ENCODE data around the gene TEKT5.
"Not testable (repeated sequence)": the region's sequence is repeated elsewhere in the genome, so short reads cannot be mapped to it uniquely, and the experiment has no call there.

The TEKT5 gene

DNA sequence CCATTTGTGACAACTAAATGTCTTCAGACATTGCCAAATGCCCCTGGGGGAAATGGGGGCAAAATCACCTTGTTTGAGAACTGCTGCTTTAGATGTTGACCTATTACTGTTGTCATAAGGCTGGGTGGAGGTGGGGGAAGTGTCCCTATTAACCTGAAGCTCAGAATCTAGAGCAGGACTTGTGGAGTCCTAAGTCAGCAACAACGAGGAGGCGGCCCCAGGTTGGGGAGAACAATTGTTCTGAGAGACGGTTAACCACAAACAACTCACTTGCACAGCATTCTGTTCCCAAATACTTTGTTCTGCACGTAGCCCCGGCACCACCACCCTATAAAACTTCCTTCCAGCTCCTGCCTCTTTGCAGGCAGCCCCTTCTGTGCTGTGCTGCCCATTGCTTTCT lies 32.5 kb downstream of the TEKT5 start:
- no peak for DNase-seq (ENCODE audit: extremely low spot score, insufficient read length, low read depth)
- no peak for FAIRE-seq

DNA sequence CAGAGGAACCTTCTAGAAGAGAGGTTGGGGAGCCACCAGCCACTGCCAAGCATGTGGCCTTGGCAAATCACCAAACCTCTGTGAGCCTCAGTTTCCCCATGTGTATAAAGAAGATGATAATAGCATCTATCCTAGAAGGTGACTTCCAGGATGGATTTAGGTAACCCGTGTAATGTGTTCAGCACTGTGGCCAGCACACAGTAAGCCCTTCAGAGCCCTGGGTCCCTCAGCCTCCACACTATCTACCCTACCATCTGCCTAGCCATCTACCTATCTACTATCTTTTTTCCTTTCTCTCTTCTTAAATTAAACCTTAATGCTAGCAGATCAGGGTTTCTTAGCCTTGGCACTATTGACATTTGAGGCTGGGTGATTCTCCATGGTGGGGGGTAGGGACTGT lies 33.0 kb downstream of the TEKT5 start:
- FAIRE-seq (no peak), DNase-seq (ENCODE audit: extremely low spot score, insufficient read length, low read depth) (no peak)

DNA sequence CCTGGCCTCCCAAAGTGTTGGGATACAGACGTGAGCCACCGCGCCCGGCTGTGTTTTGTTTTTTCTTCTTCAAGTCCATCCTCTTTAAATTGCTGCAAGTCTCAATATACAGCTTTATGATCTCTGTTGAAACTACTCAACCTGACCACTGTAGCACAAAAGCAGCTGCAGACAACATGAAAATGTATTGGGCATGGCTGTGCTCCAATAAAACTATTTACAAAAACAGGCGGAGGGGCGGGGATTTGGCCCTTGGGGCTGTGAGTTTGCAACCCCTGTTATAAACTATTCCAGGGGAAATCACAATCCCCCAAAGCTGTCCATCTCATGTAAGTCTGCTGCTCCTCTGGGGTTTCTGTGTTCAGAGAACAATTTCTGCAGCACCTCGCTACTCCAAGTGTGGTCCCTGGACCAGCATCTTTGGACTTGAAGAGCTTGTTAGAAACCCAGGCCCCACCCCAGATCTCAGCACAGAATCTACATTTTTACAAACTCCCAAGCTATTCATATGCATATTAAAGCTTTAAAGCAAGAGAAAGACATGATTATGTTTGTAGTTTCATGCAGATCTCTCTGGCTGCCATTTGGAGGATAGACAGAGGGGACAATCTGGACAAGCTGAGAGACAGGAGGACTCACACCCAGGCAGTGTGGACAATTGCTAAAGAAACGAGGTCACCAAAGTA lies 33.6 kb downstream of the TEKT5 start:
- FAIRE-seq, result no peak
- DNase-seq (ENCODE audit: extremely low spot score, insufficient read length, low read depth), result no peak

DNA sequence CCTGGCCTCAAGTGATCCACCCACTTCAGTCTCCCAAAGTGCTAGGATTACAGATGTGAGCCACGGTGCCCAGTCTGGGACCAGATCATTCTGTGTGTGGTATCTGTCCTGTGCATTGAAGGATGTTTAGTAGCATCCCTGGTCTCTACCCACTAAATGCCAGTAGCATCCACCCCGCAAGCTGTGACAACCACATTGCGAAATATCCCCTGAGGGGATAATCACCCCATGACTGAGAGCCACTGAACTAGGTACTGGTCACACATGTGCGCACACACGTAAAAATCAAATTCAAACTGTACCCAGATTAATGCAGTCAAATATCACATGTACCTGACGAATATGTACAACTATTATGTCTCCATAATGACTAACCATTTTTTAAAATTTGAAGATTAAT lies 35.8 kb downstream of the TEKT5 start:
- no peak for FAIRE-seq
- DNase-seq (ENCODE audit: extremely low spot score, insufficient read length, low read depth), result no peak

DNA sequence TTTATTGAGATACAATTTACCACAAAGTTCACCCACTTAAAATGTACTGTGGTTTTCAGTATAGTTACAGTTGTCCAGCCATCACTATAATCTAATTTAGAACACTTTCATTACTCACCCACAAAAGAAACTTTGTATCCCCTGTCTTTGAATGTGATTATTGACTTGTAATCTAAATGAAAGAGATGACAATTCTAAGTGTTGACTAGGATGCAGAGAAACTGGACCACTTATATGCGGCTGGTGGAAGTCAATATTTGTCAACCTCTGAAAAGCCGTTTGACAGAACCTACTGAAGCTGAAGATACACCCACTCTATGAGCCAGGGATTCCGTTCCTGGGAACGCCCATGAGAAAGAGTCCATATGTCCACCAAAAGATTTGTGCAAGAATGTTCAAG lies 36.8 kb downstream of the TEKT5 start:
- DNase-seq (ENCODE audit: extremely low spot score, insufficient read length, low read depth) (no peak), FAIRE-seq (no peak)

DNA sequence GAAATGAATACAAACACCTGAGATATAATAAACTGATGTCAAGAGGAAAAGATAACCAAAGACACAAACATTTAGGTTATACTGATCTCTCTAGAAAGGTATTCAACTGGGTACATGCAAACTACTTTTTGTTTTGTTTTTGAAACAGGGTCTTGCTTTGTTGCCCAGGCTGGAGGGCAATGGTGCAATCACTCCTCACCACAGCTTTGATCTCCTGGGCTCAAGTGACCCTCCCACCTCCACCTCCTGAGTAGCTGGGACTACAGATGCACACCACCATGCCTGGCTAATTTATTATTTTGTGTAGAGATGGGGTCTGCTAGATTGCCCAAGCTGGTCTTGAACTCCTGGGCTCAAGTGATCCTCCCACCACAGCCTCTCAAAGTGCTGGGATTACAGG lies 38.1 kb downstream of the TEKT5 start:
- no peak for FAIRE-seq

DNA sequence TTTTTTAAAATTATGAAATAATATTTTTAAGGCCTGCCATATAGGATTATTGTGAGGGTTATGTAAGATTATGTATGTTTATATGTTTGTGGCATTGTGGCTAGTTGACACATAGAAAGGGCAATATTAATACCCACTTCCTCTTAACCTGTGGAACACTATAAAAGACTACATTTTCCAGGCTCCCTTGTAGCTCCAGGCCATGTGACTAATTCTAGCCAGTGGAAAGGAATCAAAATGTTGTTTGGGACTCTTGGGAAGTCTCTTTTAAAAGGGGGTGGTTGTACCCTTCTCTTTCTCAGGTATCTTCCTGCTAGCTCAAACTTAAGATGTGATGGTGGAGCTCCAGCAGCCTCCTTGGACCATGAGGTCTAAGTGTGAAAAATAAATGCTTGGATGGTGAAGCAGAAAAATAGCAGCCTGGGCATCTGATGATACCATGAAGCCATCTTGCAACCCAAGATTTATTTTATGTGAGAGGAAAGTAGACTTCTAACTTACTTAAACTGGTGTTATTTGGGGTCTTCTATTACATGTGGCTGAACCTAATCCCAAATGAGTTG lies 39.2 kb downstream of the TEKT5 start:
- DNase-seq (ENCODE audit: extremely low spot score, insufficient read length, low read depth), result no peak
- no peak for FAIRE-seq

More for the DNA sequence above, 38.1 kb downstream of the TEKT5 start:
- DNase-seq (ENCODE audit: extremely low spot score, insufficient read length, low read depth), result no peak

DNA sequence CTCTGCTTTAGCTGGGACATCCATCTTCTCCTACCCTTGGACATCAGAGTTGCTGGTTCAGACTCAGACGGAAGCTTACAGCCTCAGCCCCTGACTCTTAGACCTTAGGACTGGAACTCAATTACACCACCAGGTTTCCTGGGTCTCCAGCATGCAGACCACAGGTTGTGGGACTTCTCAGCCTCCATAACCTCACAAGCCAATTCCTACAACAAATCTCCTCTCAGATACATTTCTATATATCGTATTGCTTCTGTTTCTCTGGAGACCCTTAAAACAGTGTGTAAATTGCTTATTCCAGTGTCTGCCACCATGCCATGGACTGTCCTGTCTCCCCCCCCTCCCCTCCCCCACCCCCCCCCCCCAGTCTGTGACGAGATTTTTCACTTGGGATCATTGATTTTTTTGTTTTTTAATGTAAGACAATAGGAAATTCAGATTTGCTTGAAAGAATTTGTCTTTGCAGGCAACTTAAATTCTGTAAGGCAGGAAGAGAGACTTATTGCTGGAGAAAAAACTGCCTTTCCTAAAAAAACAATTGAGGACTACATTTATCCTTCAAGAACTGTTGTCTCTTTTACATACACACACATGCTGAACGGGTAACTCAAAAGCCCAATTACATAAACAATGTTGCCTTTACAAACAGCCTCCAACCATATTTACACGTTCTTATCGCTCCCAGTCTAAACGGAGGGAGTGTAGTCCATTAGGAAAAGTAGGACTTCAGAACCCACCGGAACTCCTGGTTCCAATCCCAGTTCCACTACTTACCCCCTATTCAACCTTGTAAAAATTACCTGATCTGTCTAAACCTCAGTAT lies 39.9 kb downstream of the TEKT5 start:
- no peak for FAIRE-seq

DNA sequence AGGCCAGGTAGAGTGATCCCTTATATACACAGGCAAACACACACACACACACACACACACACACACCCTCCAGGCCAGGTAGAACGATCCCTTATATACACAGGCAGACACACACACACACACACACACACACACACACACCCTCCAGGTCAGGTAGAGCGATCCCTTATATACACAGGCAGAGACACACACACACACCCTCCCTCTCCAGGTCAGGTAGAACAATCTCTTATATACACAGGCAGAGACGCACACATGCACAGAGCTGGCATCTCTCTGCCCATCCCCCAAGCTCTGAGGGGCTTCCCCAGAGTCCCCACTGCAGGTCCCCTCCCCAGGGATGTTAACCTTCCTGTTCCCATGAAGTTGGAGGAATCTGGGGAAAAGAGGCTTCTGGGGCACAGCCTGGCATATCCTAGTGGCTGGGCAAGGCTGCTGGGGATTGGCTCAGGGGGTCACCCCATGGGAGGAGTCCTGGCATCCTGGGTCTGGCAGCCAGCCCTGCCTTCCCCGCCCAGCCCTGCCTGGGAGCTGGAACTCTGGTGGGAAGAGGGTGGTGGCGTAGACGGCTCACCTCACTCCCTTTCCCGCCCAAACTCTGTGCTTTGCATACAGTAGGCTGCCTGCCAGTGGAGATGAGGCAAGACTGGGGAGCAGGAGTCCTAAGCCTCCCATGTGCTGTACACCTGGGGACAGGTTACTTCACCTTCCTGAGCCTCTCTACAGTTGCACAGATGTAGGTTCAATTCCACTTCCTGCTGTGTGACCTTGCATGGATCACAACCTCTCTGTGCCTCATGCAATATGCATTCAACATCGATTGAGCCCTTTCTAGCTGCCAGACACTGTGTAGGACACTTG lies 41.8 kb downstream of the TEKT5 start:
- DNase-seq (ENCODE audit: extremely low spot score, insufficient read length, low read depth) (no peak), FAIRE-seq (no peak)

More for the DNA sequence above, 39.9 kb downstream of the TEKT5 start:
- no peak for DNase-seq (ENCODE audit: extremely low spot score, insufficient read length, low read depth)

DNA sequence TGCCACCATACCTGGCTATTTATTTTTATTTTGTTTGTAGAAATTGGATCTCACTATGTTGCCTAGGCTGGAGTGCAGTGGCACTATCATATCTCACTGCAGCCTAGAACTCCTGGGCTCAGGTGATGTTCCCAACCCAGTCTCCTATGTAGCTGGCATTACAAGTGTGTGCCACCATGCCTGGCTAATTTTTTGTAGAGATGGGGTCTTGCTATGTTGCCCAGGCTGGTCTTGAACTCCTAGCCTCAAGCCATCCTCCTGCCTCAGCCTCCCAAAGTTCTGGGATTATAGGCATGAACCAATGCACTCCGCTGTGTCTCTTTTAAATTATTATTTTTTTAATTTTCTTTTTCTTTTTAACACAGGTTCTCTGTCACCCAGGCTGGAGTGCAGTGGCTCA lies 45.6 kb downstream of the TEKT5 start:
- not testable (repeated sequence) for DNase-seq (ENCODE audit: extremely low spot score, insufficient read length, low read depth); FAIRE-seq

DNA sequence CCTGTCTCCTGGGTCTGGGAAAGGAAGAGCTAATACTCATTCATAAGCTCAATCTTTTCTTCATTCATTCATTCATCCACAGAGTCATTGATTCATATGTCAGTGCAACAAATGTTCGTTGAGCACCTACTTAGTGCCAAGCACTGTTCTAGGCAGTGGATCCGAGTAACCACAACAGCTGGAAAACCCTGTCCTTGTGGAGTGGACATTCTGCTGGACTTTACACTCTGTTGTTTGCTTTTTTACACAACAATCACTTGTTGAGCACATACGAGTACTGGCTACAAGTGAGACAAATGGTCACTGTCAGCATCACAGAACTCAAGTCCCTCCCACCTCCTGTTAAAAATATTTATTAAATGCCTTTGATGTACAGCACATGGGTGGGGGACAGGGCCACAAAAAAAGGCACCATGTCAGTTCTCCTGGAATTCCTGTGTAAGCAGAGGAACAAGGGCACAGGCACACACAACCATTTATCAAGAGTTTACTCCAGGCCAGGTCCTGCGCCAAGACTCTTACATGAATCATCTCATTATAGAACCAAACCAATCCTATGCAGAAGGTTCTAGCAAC lies 46.9 kb downstream of the TEKT5 start:
- DNase-seq (ENCODE audit: extremely low spot score, insufficient read length, low read depth), result no peak
- FAIRE-seq, result no peak

DNA sequence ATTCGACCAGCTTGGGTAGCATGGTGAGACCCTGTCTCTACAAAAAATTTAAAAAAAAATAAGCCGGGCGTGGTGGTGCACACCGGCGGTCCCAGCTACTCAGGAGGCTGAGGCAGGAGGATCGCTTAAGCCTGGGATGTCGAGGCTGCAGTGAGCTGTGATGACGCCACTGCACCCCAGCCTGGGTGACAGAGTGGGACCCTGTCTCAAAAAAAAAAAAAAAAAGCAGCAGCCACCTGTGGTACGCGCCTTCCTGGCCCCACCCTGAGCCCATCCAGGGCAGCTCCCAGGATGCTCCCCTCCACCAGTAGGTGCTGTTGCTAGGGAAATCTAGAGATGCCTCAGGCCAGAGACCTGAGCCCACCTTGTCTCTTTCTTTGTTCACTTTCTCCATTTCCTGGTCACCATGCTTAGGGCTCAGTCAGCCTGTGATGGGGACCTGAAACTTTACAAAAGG lies 47.4 kb downstream of the TEKT5 start:
- DNase-seq (ENCODE audit: extremely low spot score, insufficient read length, low read depth) (no peak), FAIRE-seq (no peak)

DNA sequence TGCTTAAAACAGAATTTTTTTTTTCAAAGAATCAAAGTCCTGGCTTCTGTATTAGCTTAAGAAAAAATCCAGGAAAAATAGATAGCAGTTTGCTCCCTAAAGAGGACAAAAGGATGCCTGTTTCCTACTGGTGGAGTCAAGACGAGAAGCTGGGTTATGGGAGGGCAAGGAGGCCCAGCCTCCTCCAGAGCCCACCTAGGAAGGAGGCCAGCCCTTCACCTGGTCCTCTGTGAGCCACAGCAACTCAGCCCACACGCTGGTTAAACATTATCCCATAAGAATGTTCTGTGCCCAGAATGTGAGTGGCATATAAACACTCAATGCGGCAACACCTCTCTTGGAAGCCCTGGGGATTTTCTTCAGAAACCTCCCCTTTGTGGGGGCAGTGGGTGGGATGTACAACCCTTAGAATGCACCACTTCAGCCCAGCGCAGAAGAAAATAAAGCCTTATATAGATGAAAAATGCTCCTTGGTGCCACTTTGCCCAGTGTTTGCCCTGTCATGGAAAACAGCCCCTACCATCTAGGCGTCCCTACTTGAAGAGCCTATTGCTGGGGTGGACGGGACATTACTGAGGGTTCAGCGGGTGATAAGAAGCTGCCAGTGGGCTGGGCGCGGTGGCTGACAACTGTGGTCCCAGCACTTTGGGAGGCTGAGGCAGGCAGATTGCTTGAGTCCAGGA lies 48.0 kb downstream of the TEKT5 start:
- no peak for DNase-seq (ENCODE audit: extremely low spot score, insufficient read length, low read depth)

DNA sequence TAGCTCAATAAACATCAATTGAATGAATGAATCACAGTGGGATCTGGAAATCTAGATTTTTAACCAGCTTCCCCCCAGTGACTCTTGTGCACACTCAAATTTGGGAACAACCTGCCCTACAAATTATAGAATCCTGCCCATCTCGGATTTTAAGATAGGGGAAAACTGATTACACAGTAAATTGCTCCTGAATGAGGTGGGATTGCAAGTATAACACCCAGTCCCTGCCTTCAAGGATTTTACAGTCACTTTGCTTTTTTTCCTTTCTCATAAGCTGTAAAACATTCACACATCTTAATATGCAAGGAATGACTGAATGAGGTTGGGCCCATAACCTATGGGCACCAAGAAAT lies 48.5 kb downstream of the TEKT5 start:
- FAIRE-seq (no peak), DNase-seq (ENCODE audit: extremely low spot score, insufficient read length, low read depth) (no peak)

More for the DNA sequence above, 48.0 kb downstream of the TEKT5 start:
- no peak for FAIRE-seq

DNA sequence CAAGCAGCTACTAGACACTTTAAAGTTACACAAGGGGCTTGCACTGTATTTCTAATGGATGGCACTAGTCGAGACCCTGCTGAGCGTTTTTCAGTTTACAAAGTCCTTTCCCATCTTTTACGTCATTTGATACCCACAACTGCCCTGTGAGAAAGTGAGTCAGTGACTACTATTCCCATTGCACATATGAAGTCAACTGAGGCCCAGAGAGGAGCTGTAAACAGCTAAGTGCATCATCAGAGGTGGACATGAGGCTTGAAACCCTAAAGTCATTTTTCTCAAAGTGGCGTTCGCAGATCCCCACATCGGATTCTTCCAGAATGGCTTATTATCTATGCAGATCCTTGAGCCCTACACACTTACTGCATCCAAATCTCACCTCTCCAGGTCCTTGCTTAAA lies 50.6 kb downstream of the TEKT5 start:
- DNase-seq (ENCODE audit: extremely low spot score, insufficient read length, low read depth) (no peak), FAIRE-seq (no peak)

DNA sequence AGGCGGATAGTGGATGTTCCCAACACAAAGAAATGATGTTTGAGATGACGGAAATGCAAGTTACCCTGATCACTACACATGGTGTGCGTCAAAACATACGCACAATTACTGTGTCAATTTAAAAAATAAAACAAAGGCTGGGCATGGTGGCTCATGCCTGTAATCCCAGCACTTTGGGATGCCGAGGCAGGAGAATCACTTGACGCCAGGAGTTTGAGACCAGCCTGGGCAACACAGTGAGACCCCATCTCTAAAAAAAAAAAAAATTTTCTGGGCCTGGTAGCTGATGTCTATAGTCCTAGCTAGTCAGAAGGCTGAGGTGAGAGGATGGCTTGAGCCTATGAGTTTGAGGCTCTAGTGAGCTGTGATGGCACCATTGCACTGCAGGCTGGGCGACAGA lies 51.8 kb downstream of the TEKT5 start:
- DNase-seq (ENCODE audit: extremely low spot score, insufficient read length, low read depth), result no peak

DNA sequence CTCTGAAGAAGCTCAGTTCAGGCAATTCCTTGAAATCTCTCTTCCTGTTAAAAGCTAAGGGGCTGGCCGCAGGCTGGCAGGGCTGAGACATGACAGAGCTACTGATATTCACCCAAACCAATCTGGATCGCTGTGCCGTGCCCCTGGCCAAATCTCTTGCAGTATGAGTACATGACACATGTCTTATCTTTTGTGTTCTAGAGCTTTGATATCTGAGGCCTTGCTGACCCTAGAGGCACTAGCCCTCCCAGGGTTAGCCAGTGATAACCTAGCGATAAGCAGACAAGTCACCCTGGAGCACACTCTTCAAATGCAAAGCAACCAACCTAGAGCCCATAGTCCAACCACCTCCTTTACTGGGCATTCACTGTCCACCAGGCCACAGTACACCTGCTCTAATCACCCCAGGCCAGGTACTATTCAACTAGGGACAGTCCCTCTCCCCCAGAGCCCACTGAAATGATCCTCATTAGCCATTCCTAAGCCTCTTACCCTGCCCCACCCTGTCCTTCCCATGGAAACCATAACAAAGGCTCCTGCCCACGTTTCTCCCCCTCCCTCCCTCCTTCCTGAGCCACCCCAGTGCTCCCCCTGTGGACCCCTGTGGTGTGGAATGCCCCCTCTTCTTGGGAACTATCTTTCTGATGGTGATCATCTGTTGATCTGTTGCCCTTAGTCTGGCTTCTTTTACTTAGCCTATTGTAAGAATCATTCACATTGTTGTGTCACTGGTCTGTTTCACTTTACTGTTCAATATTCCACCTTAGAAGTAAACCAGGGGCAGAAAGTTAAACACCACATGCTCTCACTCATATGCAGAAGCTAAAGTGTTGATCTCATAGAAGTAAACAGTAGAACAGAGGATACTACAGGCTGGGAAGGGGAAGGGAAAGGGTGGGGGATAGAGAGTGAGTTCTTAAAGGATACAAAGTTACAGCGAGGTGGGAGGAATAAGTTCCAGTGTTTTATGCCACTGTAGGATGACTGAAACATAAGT lies 52.5 kb downstream of the TEKT5 start:
- FAIRE-seq (no peak), DNase-seq (ENCODE audit: extremely low spot score, insufficient read length, low read depth) (no peak)

More for the DNA sequence above, 51.8 kb downstream of the TEKT5 start:
- no peak for FAIRE-seq

DNA sequence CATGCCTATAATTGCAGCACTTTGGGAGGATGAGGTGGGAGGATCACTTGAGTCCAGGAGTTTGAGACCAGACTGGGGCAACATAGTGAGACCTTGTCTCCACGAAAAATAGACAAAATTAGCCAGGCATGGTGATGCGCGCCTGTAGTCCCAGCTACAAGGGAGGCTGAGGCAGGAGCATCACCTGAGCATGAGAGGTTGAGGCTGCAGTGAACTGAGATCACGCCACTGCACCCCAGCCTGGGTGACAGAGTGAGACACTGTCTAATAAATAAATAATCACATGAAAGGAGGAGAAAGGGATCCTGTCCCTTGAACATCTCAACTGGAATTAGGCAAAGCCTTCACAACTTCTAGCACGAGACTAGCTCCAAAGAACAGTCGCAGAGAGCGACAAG lies 53.2 kb downstream of the TEKT5 start:
- FAIRE-seq (no peak), DNase-seq (ENCODE audit: extremely low spot score, insufficient read length, low read depth) (no peak)

All from GM18507 (cell line).